Stomach (tissue), 4 donors: Measurements from ENCODE around the gene OBSCN.

Source experiments
- CTCF ChIP-seq, 7 experiments: fragments of 450-650 bp in 4 of 7; fragments of 200-600 bp in 3 of 7; sonication (generic) in 3 of 7; IDR thresholded peaks; one replicate each; pipeline ENCODE4 v1.5.1; 2016 to 2019; ENCODE audit warnings: antibody characterized with exemption in 7 of 7, control low read depth in 2 of 7, mild to moderate bottlenecking in 1 of 7
- POLR2A ChIP-seq, 4 donors: fragments of 450-650 bp; IDR thresholded peaks; one replicate each; pipeline ENCODE4 v1.6.1; 2016; ENCODE audit warnings: antibody characterized with exemption in 4 of 4, control low read depth in 2 of 4, mild to moderate bottlenecking in 1 of 4, moderate library complexity in 1 of 4
- POLR2AphosphoS5 ChIP-seq, 3 donors: sonication (generic); formaldehyde crosslinking; IDR thresholded peaks; one replicate each; pipeline ENCODE4 v1.6.1; 2016; ENCODE audit warnings: antibody characterized with exemption in 3 of 3

GRCh38 chr1:228286505-228287417 lies 78.9 kb downstream of the OBSCN start:
- TF ChIP-seq CTCF (IDR thresholded peaks at IDR 0.05) (no peak), POLR2A (IDR thresholded peaks at IDR 0.05) (no peak), POLR2AphosphoS5 (IDR thresholded peaks at IDR 0.05) (no peak)
